ENCODE data around the gene ABCC1. TPM values are rescaled to one million over a fixed set of nuclear protein-coding genes. Genes with fewer than 3 reads are reported as not detected.

Gene ABCC1
- total and polyA plus RNA-seq, 2 of the 8 experiments (the other 6 are each of a cell fraction or from before 2014, with no cell fraction given), result 42.6 to 66.8 TPM

GRCh38 chr16:16150117-16150877 is 200.9 kb downstream of the ABCC1 start:
- 89% methylated on average over 28 of the region's 28 CpGs; no CpG with 5 or more reads in 1 of the 2 experiments for WGBS, 2 experiments (ENCODE audit: extremely low coverage in 1 of 2, insufficient coverage in 1 of 2, insufficient read length in 1 of 2, insufficient replicate concordance in 2 of 2, low coverage in 1 of 2, low lambda C conversion rate in 2 of 2, missing lambda C conversion rate in 1 of 2)

More at GRCh38 chr16:16150117-16150877, 200.9 kb downstream of the ABCC1 start:
- Histone ChIP-seq H3K4ac (replicated peaks; ENCODE audit: insufficient read length, low read depth, low read length) (no peak overlapping the region), H2AK5ac (ENCODE audit: low read depth, low read length) (no peak overlapping the region), H2BK20ac (ENCODE audit: low read length) (no peak overlapping the region), H3K23ac (ENCODE audit: insufficient read length) (no peak overlapping the region), H3K23me2 (ENCODE audit: low read depth, low read length) (peaks cover 3% of the 10 kb centered on the region; the same call in 1 of the 2 replicates), H3K79me2 (ENCODE audit: control insufficient read depth in 1 of 2, insufficient read depth in 2 of 2, low read length in 2 of 2) (no peaks in the 10 kb centered on the region), H2BK5ac (ENCODE audit: low read depth, low read length) (0 out of 2 replicates have a peak overlapping the region, but pooled peaks have one; percentile 16), H3K9ac (replicated peaks in 1 of 4; ENCODE audit: extremely low read depth in 1 of 4, low read depth in 3 of 4, low read length in 3 of 4) (no peak overlapping the region), H3K79me1 (ENCODE audit: low read depth, low read length) (no peaks in the 10 kb centered on the region), H2BK12ac (ENCODE audit: low read depth, low read length) (no peak overlapping the region), H2AFZ (ENCODE audit: low read length) (no peak overlapping the region), H3K4me3 (ENCODE audit: extremely low read depth in 1 of 4, insufficient read depth in 2 of 4, low read depth in 3 of 4, low read length in 4 of 4) (no peak overlapping the region), H3K36me3 (ENCODE audit: control insufficient read depth in 2 of 4, insufficient read depth in 4 of 4, low read length in 3 of 4) (peaks cover 0 to under 1% (median 0%) of the 10 kb centered on the region in 4 experiments; a peak in 1 of 8 replicates), H4K8ac (ENCODE audit: extremely low read depth, insufficient read depth, low read length) (no peak overlapping the region; the same call in 1 of the 2 replicates), H3K4me2 (ENCODE audit: insufficient read depth in 1 of 2, low read depth in 2 of 2, low read length in 2 of 2) (no peak overlapping the region), H3K27ac (ENCODE audit: low read depth, low read length) (no peak overlapping the region), H3K9me3 (ENCODE audit: insufficient read depth in 2 of 2, low read depth in 1 of 2, low read length in 1 of 2) (no peaks in the 10 kb centered on the region), H4K5ac (ENCODE audit: insufficient read length, low read depth, low read length) (no peak overlapping the region), H2BK15ac (ENCODE audit: low read length) (no peak overlapping the region), H3K56ac (replicated peaks; ENCODE audit: insufficient read length, low read depth, low read length) (no peak overlapping the region), H2BK120ac (replicated peaks; ENCODE audit: low read depth, low read length) (no peak overlapping the region), H4K20me1 (replicated peaks in 1 of 2; ENCODE audit: control insufficient read depth in 1 of 2, insufficient read depth in 2 of 2, low read length in 2 of 2) (peaks cover 3 to 4% of the 10 kb centered on the region in 2 experiments), H3K4me1 (replicated peaks in 1 of 4; ENCODE audit: control insufficient read depth in 3 of 4, insufficient read depth in 4 of 4, low read length in 3 of 4) (peaks cover 0 to 4% (median under 1%) of the 10 kb centered on the region in 4 experiments; a peak in 1 of 7 replicates), H3K14ac (ENCODE audit: insufficient read length) (no peak overlapping the region), H3K18ac (ENCODE audit: extremely low read depth, low read length) (no peak overlapping the region), H4K91ac (replicated peaks; ENCODE audit: insufficient read length, low read length) (no peak overlapping the region), H3K27me3 (replicated peaks in 1 of 4; ENCODE audit: control insufficient read depth in 3 of 4, extremely low read depth in 1 of 4, insufficient read depth in 3 of 4, low read length in 3 of 4) (no peaks in the 10 kb centered on the region)
- TF ChIP-seq E2F6 (IDR thresholded peaks at IDR 0.05) (peak; percentile 41; the same call in 1 of the 2 replicates), RFX5 (IDR thresholded peaks at IDR 0.05; ENCODE audit: borderline replicate concordance, low read depth, low read length) (no peak)
- CTCF ChIA-PET (ENCODE audit: partially characterized antibody), result interaction anchor here (1.3 to 3.1 kb wide), 3 partner anchors 18 to 394 kb away, joined by 3 to 11 read pairs (median 5); no protein-coding TSS in a partner anchor
- FAIRE-seq (no peak), DNase-seq (ENCODE audit: low read depth in 1 of 2, low spot score in 2 of 2) (no peak)
- POLR2A ChIA-PET (ENCODE audit: partially characterized antibody), result no interaction called here
